ENCODE results near the gene BCL2L13. TPM values are rescaled to one million over a fixed set of nuclear protein-coding genes. Genes with fewer than 3 reads are reported as not detected.

Gene BCL2L13
- total RNA-seq, 2 experiments from 2014 or later = 23.5 to 24.9 TPM

- peaks cover 21% of the 10 kb centered on the region for H3K27me3 Mint-ChIP-seq
- H3K36me3 Mint-ChIP-seq (ENCODE audit: low read depth) = peaks cover 7% of the 10 kb centered on the region
- DNase-seq = peak; percentile 71
- H3K4me1 Mint-ChIP-seq = peaks cover 38% of the 10 kb centered on the region
- H3K4me3 Mint-ChIP-seq = peak overlapping the region; percentile 21
- ChIA-PET CTCF (interaction anchor here (0.6 to 2.9 kb wide), 9 partner anchors 10 to 483 kb away, joined by 3 to 8 read pairs (median 4); no protein-coding TSS in a partner anchor), POLR2A (no interaction called here)
- H3K27ac Mint-ChIP-seq = peak overlapping the region; percentile 77
- no peaks in the 10 kb centered on the region for H3K9me3 Mint-ChIP-seq
These were observed 128.9 kb downstream of the BCL2L13 start for GRCh38 chr22:17767233-17768065.

GRCh38 chr22:17769013-17769715 lies 130.6 kb downstream of the BCL2L13 start:
- ChIA-PET POLR2A (no interaction called here), CTCF (interaction anchor here (0.9 to 2.9 kb wide), 2 partner anchors 27 to 307 kb away, joined by 3 to 8 read pairs; no protein-coding TSS in a partner anchor)
- Mint-ChIP-seq H3K4me3 (no peak overlapping the region), H3K27ac (no peak overlapping the region), H3K36me3 (ENCODE audit: low read depth) (peaks cover 11% of the 10 kb centered on the region), H3K27me3 (peaks cover 25% of the 10 kb centered on the region), H3K4me1 (peaks cover 47% of the 10 kb centered on the region), H3K9me3 (no peaks in the 10 kb centered on the region)
- DNase-seq = no peak

- ChIA-PET CTCF (interaction anchor here (0.9 to 1.2 kb wide), 2 partner anchors 10 to 306 kb away, joined by 3 to 4 read pairs; no protein-coding TSS in a partner anchor), POLR2A (no interaction called here)
- Mint-ChIP-seq H3K27me3 (peaks cover 20% of the 10 kb centered on the region), H3K4me1 (peaks cover 44% of the 10 kb centered on the region), H3K9me3 (no peaks in the 10 kb centered on the region), H3K27ac (no peak overlapping the region), H3K36me3 (ENCODE audit: low read depth) (peaks cover 10% of the 10 kb centered on the region), H3K4me3 (no peak overlapping the region)
- no peak for DNase-seq
These were observed 131.1 kb downstream of the BCL2L13 start for GRCh38 chr22:17769716-17770082.

- Mint-ChIP-seq H3K27ac (peak overlapping the region; percentile 50), H3K4me3 (no peak overlapping the region), H3K27me3 (peaks cover 16% of the 10 kb centered on the region), H3K36me3 (ENCODE audit: low read depth) (peaks cover 10% of the 10 kb centered on the region), H3K9me3 (no peaks in the 10 kb centered on the region), H3K4me1 (peaks cover 47% of the 10 kb centered on the region)
- ChIA-PET CTCF (interaction anchor here (0.9 to 1.4 kb wide), 3 partner anchors 9 to 306 kb away, joined by 3 to 4 read pairs (median 3); no protein-coding TSS in a partner anchor), POLR2A (no interaction called here)
- no peak for DNase-seq
These were observed 131.9 kb downstream of the BCL2L13 start for GRCh38 chr22:17770180-17771077.

GRCh38 chr22:17772249-17772957 lies 133.8 kb downstream of the BCL2L13 start:
- Mint-ChIP-seq H3K27ac (no peak overlapping the region), H3K27me3 (peaks cover 18% of the 10 kb centered on the region), H3K9me3 (no peaks in the 10 kb centered on the region), H3K4me3 (peak overlapping the region; percentile 81), H3K4me1 (peaks cover 60% of the 10 kb centered on the region), H3K36me3 (ENCODE audit: low read depth) (peaks cover 15% of the 10 kb centered on the region)
- ChIA-PET CTCF (interaction anchor here (0.6 to 1.9 kb wide), 6 partner anchors 12 to 114 kb away, joined by 3 to 7 read pairs (median 3); no protein-coding TSS in a partner anchor), POLR2A (no interaction called here)
- no peak for DNase-seq

GRCh38 chr22:17772958-17773605 lies 134.5 kb downstream of the BCL2L13 start:
- DNase-seq = no peak
- peak overlapping the region; percentile 81 for H3K4me3 Mint-ChIP-seq
- H3K27me3 Mint-ChIP-seq = peaks cover 15% of the 10 kb centered on the region
- H3K4me1 Mint-ChIP-seq = peaks cover 59% of the 10 kb centered on the region
- H3K9me3 Mint-ChIP-seq = no peaks in the 10 kb centered on the region
- peaks cover 19% of the 10 kb centered on the region for H3K36me3 Mint-ChIP-seq (ENCODE audit: low read depth)
- POLR2A ChIA-PET = no interaction called here
- CTCF ChIA-PET = interaction anchor here (0.6 to 1.9 kb wide), 5 partner anchors 12 to 83 kb away, joined by 3 to 7 read pairs (median 5); no protein-coding TSS in a partner anchor
- peak overlapping the region; percentile 82 for H3K27ac Mint-ChIP-seq

GRCh38 chr22:17773606-17774205 lies 135.1 kb downstream of the BCL2L13 start:
- Mint-ChIP-seq H3K36me3 (ENCODE audit: low read depth) (peaks cover 19% of the 10 kb centered on the region), H3K9me3 (no peaks in the 10 kb centered on the region), H3K4me1 (peaks cover 61% of the 10 kb centered on the region), H3K27me3 (peaks cover 15% of the 10 kb centered on the region), H3K4me3 (peak overlapping the region; percentile 81), H3K27ac (peak overlapping the region; percentile 82)
- CTCF ChIA-PET = interaction anchor here (1.1 to 1.9 kb wide), 3 partner anchors 12 to 31 kb away, joined by 3 to 7 read pairs (median 6); no protein-coding TSS in a partner anchor
- DNase-seq = peak; percentile 64
- POLR2A ChIA-PET = no interaction called here

- H3K4me1 Mint-ChIP-seq = peaks cover 68% of the 10 kb centered on the region
- H3K36me3 Mint-ChIP-seq (ENCODE audit: low read depth) = peaks cover 24% of the 10 kb centered on the region
- peak within 1 kb of the TSS; percentile 100 for H3K27ac Mint-ChIP-seq
- DNase-seq = peak; percentile 44
- H3K9me3 Mint-ChIP-seq = no peaks in the 10 kb centered on the region
- H3K4me3 Mint-ChIP-seq = peak within 1 kb of the TSS; percentile 81
- CTCF ChIA-PET = interaction anchor here (1.4 to 1.9 kb wide), 2 partner anchors 11 to 31 kb away, joined by 6 to 7 read pairs; no protein-coding TSS in a partner anchor
- peaks cover 15% of the 10 kb centered on the region for H3K27me3 Mint-ChIP-seq
- POLR2A ChIA-PET = no interaction called here
These were observed 135.8 kb downstream of the BCL2L13 start, which contains the start of gene BID for GRCh38 chr22:17774206-17774925. Gene BID, minus strand, starts transcription at chr22:17774469. Its CDS starts 24,353 bp downstream, at chr22:17750116.

GRCh38 chr22:17774926-17775685 lies 136.5 kb downstream of the BCL2L13 start:
- Mint-ChIP-seq H3K36me3 (ENCODE audit: low read depth) (peaks cover 24% of the 10 kb centered on the region), H3K27me3 (peaks cover 13% of the 10 kb centered on the region), H3K4me3 (peak overlapping the region; percentile 65), H3K27ac (peak overlapping the region; percentile 100), H3K9me3 (no peaks in the 10 kb centered on the region), H3K4me1 (peaks cover 70% of the 10 kb centered on the region)
- DNase-seq = no peak
- ChIA-PET CTCF (no interaction called here), POLR2A (no interaction called here)
